Raji (cell line): ENCODE results near the gene RGS16.

Experiments used
- POLR2A ChIP-seq: IDR thresholded peaks from 2 replicates; pipeline ENCODE4 v1.6.1; 2011; ENCODE audit warnings: low read depth, low read length, control low read depth; ENCODE audit not compliant: insufficient read depth

RGS16 gene

GRCh38 chr1:182549811-182550210, 54.4 kb downstream of the RGS16 start:
- TF ChIP-seq POLR2A, result no peak

- no peak for TF ChIP-seq POLR2A
These were observed 54.8 kb downstream of the RGS16 start for GRCh38 chr1:182549346-182549745.
